GM21737 (cell line): ENCODE results near the gene GALNT4.

Experiments used
- ATAC-seq: cut with Tn5 transposase; IDR thresholded peaks from one replicate; pipeline ENCODE4 v1.9.1; 2021; ENCODE audit warnings: mild to moderate bottlenecking, moderate library complexity; ENCODE audit not compliant: unreplicated experiment

The GALNT4 gene

DNA sequence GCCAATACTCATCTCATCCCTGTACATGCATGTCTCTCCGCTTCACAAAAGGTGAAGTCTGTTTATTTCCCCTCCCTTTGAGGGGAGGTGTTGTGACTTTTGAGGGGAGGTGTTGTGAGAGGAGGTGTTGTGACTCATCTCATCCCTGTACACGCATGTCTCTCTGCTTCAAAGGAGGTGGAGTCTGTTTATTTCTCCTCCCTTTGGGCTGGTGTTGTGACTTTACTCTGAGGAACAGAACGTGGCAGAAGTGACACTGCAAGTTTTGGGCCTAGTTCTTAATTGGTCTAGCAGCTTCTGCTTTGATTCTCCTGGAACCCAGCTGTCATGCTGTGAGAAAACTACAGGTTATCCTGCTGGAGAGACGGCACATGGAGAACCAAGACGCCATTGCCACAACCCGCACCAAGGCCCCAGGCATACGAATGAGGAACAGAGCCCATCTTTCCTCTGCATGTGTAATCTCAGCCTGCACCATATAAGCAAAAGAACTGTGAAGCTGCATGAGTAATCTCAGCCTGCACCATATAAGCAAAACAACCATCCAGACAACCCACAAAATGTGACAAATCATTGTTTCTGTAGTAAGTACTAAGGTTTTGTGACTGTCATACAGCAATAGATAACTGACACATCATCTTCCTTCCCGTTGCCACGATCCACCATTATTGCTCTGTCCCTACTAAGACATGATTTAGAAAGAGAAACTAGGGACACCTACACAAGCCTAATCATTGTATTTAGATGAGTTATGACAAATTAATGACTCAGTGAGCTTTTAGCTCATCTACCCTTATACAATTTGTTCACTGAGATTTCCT is 30.0 kb downstream of the GALNT4 start:
- ATAC-seq, result no peak

DNA sequence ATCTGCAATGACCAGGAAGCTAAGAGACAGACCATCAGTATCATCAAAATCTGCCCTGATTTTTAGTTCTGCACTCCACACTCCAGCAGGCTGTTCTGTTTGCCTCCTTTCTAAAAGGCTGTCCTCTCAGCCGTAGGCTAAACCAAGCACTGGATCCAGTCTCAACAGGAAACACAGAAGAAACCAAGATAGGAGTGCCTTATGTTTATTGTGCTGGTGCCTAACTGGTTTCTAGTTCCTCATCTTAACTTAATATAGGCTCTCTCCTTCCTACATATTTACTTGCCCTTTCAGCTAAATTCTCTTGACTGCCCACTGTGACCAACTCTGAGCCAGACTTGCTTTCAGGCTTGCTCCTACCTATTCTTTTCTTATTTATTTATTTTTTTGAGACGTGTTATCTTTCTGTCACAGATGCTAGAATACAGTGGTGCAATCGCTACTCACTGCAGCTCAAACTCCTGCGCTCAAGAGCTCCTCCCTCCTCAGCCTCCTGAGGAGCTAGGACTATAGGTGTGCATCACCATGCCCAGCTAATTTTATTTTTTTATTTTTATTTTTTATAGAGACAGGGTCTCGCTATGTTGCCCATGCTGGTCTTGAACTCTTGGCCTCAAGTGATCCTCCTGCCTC is 30.8 kb downstream of the GALNT4 start:
- ATAC-seq, result no peak

DNA sequence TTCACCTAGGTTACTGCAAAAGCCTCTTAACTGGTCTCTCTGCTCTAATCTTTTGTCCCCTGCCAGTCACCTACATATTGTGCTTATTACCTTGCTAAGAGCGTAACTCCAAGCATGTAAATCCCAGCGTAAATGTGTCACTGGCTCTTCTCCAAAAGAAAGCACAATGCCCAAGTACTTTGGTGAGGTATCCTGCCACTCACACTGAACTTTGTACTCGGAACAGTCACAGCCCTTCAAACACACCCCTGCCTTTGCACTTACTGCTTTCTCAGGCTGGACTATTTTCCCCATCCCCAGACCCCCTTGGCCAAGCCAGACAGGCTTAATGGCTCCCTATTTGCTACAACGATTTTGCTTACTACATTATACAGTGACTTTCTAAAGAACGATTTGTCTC is 31.7 kb downstream of the GALNT4 start:
- no peak for ATAC-seq

DNA sequence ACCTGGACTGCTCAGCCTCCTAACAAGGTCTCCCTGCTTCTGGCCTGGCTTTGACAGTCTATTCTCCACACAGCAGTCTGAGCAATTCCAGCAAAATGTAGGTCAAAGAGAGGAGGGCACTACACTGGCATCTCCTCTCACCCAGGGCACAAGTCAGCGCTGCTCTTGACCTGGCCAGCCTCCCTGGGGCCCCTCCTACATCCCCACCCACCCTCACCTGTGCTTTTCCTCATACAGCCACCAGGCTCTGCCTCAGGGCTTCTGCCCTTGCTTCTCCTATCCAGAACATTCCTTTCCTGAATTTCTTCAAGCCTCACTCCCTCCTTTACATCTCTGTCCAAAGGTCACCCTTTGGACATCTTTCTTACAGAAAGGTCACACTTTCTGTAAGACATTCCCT is 33.7 kb downstream of the GALNT4 start:
- ATAC-seq, result no peak

DNA sequence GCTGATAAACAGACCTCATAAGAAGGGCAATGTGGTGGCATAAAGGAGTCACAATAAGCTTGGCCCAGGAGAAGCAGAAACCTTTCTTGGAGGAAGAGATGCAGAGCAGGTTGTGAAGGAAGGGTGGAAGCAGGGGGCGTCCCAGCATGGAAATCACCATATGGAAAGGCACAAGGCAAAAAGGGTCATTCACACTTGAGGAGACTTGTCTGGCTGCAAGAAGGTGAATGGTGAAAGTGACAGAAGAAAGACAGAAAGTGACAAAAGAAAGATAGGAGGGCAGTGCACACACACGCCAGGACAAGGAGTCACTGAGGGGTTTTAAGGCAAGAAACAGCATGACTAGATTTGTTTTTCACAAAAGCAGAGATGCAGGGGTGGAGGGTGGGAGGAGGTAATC is 38.3 kb downstream of the GALNT4 start:
- no peak for ATAC-seq

DNA sequence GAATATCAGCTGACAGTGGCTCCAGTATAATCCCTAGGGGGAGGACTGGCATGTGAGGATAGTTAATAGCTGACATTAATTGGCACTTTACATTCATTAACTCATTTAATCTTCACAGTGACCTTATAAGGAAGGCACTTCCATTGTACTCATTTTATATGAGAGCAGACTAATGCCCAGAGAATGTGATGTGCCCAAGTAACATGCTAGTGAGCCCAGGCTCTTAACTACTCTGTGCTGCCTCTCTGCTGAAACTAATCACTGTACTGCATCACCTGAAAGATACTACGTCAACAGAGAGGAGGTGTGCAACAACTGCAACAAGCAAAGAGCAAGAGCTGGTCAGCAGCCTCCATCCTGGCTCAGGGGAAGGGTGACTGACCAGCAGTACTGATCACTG is 40.1 kb downstream of the GALNT4 start:
- no peak for ATAC-seq

DNA sequence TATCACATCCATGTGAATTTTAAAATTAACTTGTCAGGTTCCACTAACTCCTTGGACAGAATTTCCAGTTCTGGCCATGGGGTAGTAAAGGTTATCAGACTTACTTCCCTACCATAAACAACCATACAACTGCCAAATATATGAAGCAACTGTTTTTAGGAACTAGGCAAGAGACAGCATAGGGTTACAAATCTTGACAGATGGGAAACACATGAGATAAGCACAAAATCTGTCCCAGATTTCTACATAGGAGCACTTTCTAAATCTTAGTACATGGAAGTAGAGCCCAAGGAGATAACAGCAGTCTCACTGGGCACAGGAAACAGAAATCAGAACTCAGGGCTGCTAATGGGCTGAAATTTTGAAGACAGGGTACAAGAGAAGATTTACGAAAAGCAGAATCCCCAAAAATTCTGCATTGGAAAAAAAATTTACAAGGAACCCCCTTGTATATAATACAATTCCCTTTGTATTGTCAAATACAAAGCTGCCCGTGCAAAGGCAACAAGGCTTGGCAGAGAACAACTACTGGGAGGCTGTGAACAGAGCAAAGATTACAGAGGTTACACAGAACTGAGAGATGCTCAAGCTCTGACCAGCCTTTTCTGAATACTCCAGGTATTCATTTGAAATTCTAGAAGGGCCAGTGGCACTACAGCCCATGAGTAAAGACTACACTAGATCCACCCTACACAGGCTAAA is 43.2 kb downstream of the GALNT4 start:
- ATAC-seq, result no peak

DNA sequence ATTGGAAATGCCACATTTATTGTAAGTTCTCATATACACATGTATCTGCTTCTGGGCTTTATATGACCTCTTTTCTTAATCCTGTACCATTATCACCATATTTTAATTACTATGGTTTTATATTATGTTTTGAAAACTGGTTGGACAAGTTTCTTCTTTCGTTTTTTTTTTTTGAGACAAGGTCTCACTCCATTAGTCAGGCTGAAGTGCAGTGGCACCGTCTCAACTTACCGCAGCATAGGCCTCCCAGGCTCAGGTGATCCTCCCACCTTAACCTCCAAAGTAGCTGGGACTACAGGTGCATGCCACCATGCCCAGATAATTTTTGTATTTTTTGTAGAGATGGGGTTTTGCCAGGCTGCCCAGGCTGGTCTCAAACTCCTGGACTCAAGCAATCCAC is 44.6 kb downstream of the GALNT4 start:
- ATAC-seq, result no peak

DNA sequence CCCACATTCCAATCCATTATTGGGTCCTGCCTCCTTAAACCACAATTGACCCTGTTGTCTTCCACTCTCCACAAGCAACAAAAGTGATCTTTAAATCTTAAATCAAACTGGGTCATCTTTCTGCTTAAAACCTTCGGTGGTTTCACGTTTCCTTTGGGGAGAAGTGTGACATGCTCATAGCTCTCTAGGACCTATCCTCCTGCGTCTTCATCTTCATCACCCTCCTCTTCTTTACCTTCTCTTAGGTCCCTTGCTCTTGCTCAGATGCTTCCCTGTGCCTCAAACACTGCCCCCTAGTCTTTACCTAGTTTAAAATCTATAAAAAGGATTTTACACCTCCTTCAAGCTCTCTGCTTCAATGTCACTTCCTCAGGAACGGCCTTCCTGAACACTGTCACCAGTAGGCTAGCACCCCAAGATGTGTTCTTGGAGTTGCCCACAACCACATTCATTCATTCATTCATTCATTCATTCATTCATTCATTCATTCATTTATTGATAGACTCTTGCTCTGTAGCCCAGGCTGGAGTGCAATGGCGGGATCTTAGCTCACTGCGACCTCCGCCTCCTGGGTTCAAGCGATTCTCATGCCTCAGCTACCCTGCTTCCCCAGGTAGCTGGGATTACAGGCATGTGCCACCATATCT is 46.8 kb downstream of the GALNT4 start:
- ATAC-seq, result no peak

DNA sequence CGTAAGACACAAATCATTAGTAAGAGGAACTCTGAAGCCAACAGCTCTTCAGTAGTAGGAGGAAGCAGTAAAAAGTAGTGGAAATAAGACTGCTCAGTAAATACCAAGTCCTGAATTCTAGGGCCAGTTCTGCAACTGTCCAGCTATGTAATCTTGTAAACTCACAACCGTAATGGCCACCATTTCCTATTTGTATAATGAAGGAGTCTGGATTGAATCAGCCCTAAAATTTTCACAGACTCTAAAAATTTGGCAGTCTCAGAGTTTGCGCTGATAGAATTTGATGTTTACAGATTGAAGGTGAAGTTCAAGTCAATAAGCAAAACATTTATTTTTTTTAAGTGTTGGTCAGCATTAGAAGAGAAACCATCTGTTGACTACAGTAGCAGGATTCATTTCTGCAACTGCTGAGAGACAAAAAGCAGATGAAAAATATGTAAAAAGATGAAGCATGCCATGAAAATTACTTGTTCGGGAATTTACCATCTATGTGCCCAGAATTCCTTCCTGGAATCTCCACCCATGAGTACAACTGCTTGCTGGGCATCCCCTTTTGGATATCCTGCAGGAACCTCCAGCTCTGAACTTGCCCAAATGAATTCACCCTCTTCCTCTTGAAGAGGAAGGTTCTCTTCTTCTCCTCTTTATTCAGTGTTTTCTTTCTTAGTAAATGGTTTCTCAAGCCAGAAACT is 47.5 kb downstream of the GALNT4 start:
- no peak for ATAC-seq

DNA sequence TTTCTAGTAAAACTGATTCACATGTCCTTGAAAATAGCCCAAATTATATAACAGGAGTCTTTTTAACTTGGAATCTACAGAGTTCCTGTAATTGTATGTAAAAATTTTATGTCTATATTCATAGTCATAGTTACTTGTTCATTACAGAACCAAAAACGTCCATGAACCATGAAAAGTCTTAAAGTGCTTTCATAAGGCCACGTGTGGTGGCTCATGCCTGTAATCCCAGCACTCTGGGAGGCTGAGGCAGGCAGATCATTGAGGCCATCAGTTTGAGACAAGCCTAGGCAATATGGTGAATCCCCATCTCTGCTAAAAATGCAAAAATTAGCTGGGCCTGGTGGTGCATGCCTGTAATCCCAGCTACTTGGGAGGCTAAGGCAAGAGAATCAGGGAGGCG is 48.4 kb downstream of the GALNT4 start:
- no peak for ATAC-seq

DNA sequence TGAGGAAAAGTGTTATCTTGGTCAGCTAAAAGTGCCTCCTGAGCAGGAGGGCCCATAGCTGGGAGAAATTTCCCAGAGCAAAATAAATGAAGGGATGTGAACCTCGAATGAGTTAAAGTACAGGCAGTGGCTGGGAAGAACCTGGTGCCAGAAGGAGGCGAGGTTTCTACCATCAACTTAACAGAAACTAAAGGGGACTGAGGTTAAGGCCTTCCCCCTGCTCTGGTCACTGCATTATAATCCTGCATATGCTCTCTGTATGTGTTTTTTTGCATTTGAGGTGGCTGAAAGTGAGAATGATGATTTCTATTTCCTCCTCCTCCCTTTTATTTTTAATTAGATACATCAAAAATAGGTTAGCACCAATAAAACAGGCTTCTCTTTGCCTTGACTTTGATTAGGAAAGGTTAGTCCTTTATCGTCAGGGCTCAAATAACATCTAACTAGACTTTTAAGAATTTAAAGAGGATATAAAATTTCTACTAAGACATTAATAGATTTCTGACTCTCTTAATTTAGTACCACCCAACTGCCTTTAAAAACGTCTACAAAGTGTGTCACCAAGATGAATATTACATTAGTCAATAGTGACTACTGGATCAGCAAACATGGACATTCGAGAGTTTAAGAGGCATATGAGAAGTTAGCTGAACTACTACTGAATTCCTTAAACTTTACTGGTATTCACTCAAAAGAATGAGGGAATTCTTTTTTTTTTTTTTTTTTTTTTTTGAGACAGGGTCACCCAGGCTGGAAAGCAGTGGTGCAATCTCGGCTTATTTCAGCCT is 49.2 kb downstream of the GALNT4 start:
- no peak for ATAC-seq

DNA sequence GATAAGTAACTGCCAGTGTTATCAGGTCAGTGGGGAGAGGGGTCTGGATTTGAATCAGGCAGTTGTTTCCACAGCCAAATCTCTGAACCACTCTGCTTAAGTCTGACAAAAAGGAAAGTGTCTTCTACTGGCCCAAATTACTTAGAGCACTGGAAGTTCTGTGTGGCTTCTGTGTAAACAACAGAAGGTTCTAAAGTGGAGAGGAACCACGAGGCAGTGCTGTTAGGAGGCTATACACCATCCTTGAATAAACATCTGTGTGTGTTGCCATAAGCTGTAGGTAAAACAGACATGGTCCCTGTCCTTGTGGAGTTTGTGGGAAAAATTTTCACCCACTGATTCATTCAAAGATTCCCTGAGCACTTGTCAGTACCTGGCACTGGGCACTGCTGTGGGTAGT is 50.0 kb downstream of the GALNT4 start:
- ATAC-seq, result no peak
